OCI-LY7 (cell line): ENCODE data around the gene SPTBN2. TPM values are rescaled to one million over a fixed set of nuclear protein-coding genes. Genes with fewer than 3 reads are reported as not detected.

ENCODE experiments used
- BruUV-seq: library from RNA; stranded (reverse); fragments of 400-500 nt; replicated peaks from 2 replicates; lab custom pipeline; 2021; lab: Mats Ljungman, UMichigan
- CTCF ChIA-PET: fragments of 300-600 bp; sonication (Branson Sonifier 250); formaldehyde crosslinking; loops from one replicate; lab custom pipeline; 2022; ENCODE audit warnings: antibody characterized with exemption; ENCODE audit not compliant: unreplicated experiment; lab: Charles Lee
- POLR2A ChIA-PET: fragments of 300-600 bp; sonication (Branson Sonifier 250); formaldehyde crosslinking; loops from one replicate; lab custom pipeline; 2022; ENCODE audit warnings: antibody characterized with exemption; lab: Charles Lee
- DNase-seq: peaks from one replicate; pipeline ENCODE4 v3.0.0-alpha.2; 2015; ENCODE audit warnings: low spot score
- H2AFZ ChIP-seq: fragments of 200-600 bp; sonication (generic), shearing (Covaris generic); 2 replicates; pipeline ENCODE4 v1.6.1; 2014; ENCODE audit warnings: mild to moderate bottlenecking, antibody characterized with exemption, low read length, moderate library complexity
- H3K27ac ChIP-seq: fragments of 200-600 bp; sonication (generic); 2 replicates; pipeline ENCODE4 v1.5.1; 2014; ENCODE audit warnings: mixed run types, low read depth, mild to moderate bottlenecking, moderate library complexity, low read length, inconsistent platforms; ENCODE audit not compliant: poor library complexity, severe bottlenecking
- H3K36me3 ChIP-seq: fragments of 200-600 bp; sonication (generic); 2 replicates; pipeline ENCODE4 v1.6.1; 2014; ENCODE audit warnings: mild to moderate bottlenecking, antibody characterized with exemption, low read length, moderate library complexity, mixed read lengths; ENCODE audit not compliant: insufficient read depth
- H3K4me1 ChIP-seq: fragments of 200-600 bp; sonication (generic); 2 replicates; pipeline ENCODE4 v1.5.1; 2014; ENCODE audit warnings: mild to moderate bottlenecking, low read length; ENCODE audit not compliant: insufficient read depth, poor library complexity, severe bottlenecking
- H3K4me2 ChIP-seq: fragments of 200-600 bp; sonication (generic); 2 replicates; pipeline ENCODE4 v1.6.1; 2014; ENCODE audit warnings: mild to moderate bottlenecking, low read length
- H3K4me3 ChIP-seq: fragments of 200-600 bp; sonication (generic); 2 replicates; pipeline ENCODE4 v1.5.1; 2014; ENCODE audit warnings: mild to moderate bottlenecking, low read depth, low read length; ENCODE audit not compliant: poor library complexity, severe bottlenecking
- H3K79me2 ChIP-seq: fragments of 200-600 bp; sonication (generic); 2 replicates; pipeline ENCODE4 v1.6.1; 2016; ENCODE audit warnings: low read depth, mild to moderate bottlenecking, low read length, moderate library complexity, mixed read lengths; ENCODE audit not compliant: insufficient read depth
- H3K9me2 ChIP-seq: fragments of 200-600 bp; sonication (generic); 2 replicates; pipeline ENCODE4 v1.6.1; 2016; ENCODE audit warnings: mild to moderate bottlenecking, low read length, mixed read lengths; ENCODE audit not compliant: insufficient read depth
- H3K9me3 ChIP-seq: fragments of 200-600 bp; sonication (generic); 2 replicates; pipeline ENCODE4 v1.6.1; 2014; ENCODE audit warnings: mild to moderate bottlenecking, mixed run types, low read length, mixed read lengths
- H4K20me1 ChIP-seq: fragments of 200-600 bp; sonication (generic); 2 replicates; pipeline ENCODE4 v1.6.1; 2014; ENCODE audit warnings: mild to moderate bottlenecking, antibody characterized with exemption, low read length, moderate library complexity, mixed read lengths; ENCODE audit not compliant: insufficient read depth
- CTCF ChIP-seq: fragments of 200-600 bp; sonication (generic); conservative IDR thresholded peaks from 2 replicates; pipeline ENCODE4 v1.5.1; 2014; ENCODE audit warnings: mild to moderate bottlenecking, antibody characterized with exemption, low read length, moderate library complexity, mixed read lengths
- EZH2phosphoT487 ChIP-seq: fragments of 200-600 bp; sonication (generic); IDR thresholded peaks from 2 replicates; pipeline ENCODE4 v1.6.1; 2018; ENCODE audit warnings: low read depth, borderline replicate concordance, mild to moderate bottlenecking, mixed run types, antibody characterized with exemption, low read length, moderate library complexity, mixed read lengths
- intact Hi-C: fragments of 100-400 bp; cut with micrococcal nuclease; formaldehyde crosslinking; loops from one replicate; pipeline ENCODE4 v1.10.0; 2022; ENCODE audit not compliant: unreplicated experiment
- total RNA-seq, 2 experiments: library from RNA; depleted of rRNA in 1 of 2; stranded (reverse); fragments of >200 nt in 1 of 2; shearing (Covaris generic) in 1 of 2; gene quantifications; 2 replicates each; pipeline ENCODE4 v1.2.3, GENCODE V29; 2014 to 2022

SPTBN2 gene
- total RNA-seq, 2 experiments from 2014 or later: 16.2 to 25.2 TPM

GRCh38 chr11:66680966-66681645 is 47.9 kb downstream of the SPTBN2 start:
- intact Hi-C loops: no loop called here
- H3K27ac ChIP-seq: no peak overlapping the region
- no TSS peak for BruUV-seq
- DNase-seq: no peak
- no peaks in the 10 kb centered on the region for H3K9me2 ChIP-seq
- peaks cover 12% of the 10 kb centered on the region; the same call in 1 of the 2 replicates for H3K79me2 ChIP-seq
- H3K9me3 ChIP-seq: no peaks in the 10 kb centered on the region
- H3K4me1 ChIP-seq: peaks cover 16% of the 10 kb centered on the region
- H3K4me2 ChIP-seq: no peak overlapping the region
- peaks cover 5% of the 10 kb centered on the region; the same call in 1 of the 2 replicates for H3K36me3 ChIP-seq
- no peak for TF ChIP-seq CTCF
- no peak for TF ChIP-seq EZH2phosphoT487
- no peak overlapping the region for H2AFZ ChIP-seq
- no peak overlapping the region for H3K4me3 ChIP-seq
- peaks cover 4% of the 10 kb centered on the region; the same call in 1 of the 2 replicates for H4K20me1 ChIP-seq
- CTCF ChIA-PET: no interaction called here
- POLR2A ChIA-PET: interaction anchor here (0.7 to 1.0 kb wide), 3 partner anchors 103 to 175 kb away, joined by 3 to 4 read pairs (median 3); no protein-coding TSS in a partner anchor

- ChIA-PET CTCF (interaction anchor here (0.6 to 2.5 kb wide), 9 partner anchors 33 to 256 kb away, joined by 3 to 7 read pairs (median 4); partner anchors contain the start of genes CCDC87, CCS, NPAS4 and ZDHHC24), POLR2A (interaction anchor here (0.5 to 2.5 kb wide), 17 partner anchors 10 to 198 kb away, joined by 3 to 11 read pairs (median 3); partner anchors contain the start of genes ACTN3, DPP3, RBM14 and ZDHHC24)
- H3K9me2 ChIP-seq: no peaks in the 10 kb centered on the region
- peak within 1 kb of the TSS; percentile 86 for H2AFZ ChIP-seq
- H3K79me2 ChIP-seq: peaks cover 45% of the 10 kb centered on the region
- peak within 1 kb of the TSS; percentile 93 for H3K4me2 ChIP-seq
- peak within 1 kb of the TSS; percentile 77 for H3K4me3 ChIP-seq
- intact Hi-C loops: loop anchor here (1.0 to 5.0 kb wide), 7 partner anchors 39 to 269 kb away; partner anchors contain the start of genes CCDC87, CCS, DPP3 and RBM14
- TF ChIP-seq EZH2phosphoT487 (no peak), CTCF (no peak)
- peaks cover 27% of the 10 kb centered on the region for H3K36me3 ChIP-seq
- H3K9me3 ChIP-seq: no peaks in the 10 kb centered on the region
- peak; percentile 97 for DNase-seq
- peak within 1 kb of the TSS; percentile 87 for H3K27ac ChIP-seq
- no TSS peak for BruUV-seq
- H3K4me1 ChIP-seq: peaks cover 44% of the 10 kb centered on the region
- peaks cover 14% of the 10 kb centered on the region; the same call in 1 of the 2 replicates for H4K20me1 ChIP-seq
Observed at GRCh38 chr11:66677599-66678375, 51.2 kb downstream of the SPTBN2 start, which contains the start of gene RBM4B. Gene RBM4B, minus strand, starts transcription at chr11:66677887. Its CDS starts 808 bp downstream, at chr11:66677079.
